Epithelial cell of esophagus (primary cell): ENCODE data around the gene FAM204A.
A peak's percentile ranks its signal among the peaks of the same experiment; 100 is the strongest.

Source experiments
- DNase-seq: peaks from one replicate; pipeline ENCODE4 v3.0.0; 2010; ENCODE audit warnings: low read depth
- H3K4me3 ChIP-seq: 2 replicates; pipeline ENCODE4 v1.5.1; 2011; ENCODE audit warnings: mild to moderate bottlenecking, low read length, control low read depth
- CTCF ChIP-seq: IDR thresholded peaks from 2 replicates; pipeline ENCODE4 v1.5.1; 2011; ENCODE audit warnings: low read depth, mild to moderate bottlenecking, low read length, control low read depth, inconsistent platforms; ENCODE audit not compliant: insufficient read depth; ENCODE audit errors: missing control alignments

The FAM204A gene

GRCh38 chr10:118349235-118349634, 7.1 kb upstream of the FAM204A start:
- H3K4me3 ChIP-seq, result no peak overlapping the region
- no peak for DNase-seq
- TF ChIP-seq CTCF, result no peak

- DNase-seq, result no peak
- TF ChIP-seq CTCF, result no peak
Observed at GRCh38 chr10:118343549-118343948, 1.4 kb upstream of the FAM204A start.

GRCh38 chr10:118343115-118343514, 991 bp upstream of the FAM204A start:
- H3K4me3 ChIP-seq, result no peak overlapping the region
- TF ChIP-seq CTCF, result no peak
- DNase-seq, result peak; percentile 88

More at GRCh38 chr10:118343549-118343948, 1.4 kb upstream of the FAM204A start:
- no peak overlapping the region for H3K4me3 ChIP-seq

- no peak for TF ChIP-seq CTCF
- peak; percentile 5 for DNase-seq
Observed at GRCh38 chr10:118342638-118343020, 505 bp upstream of the FAM204A start.

GRCh38 chr10:118340486-118340885, 1.6 kb downstream of the FAM204A start:
- DNase-seq, result no peak
- TF ChIP-seq CTCF, result no peak
- H3K4me3 ChIP-seq, result no peak overlapping the region

More at GRCh38 chr10:118342638-118343020, 505 bp upstream of the FAM204A start:
- H3K4me3 ChIP-seq, result peak overlapping the region; percentile 85

GRCh38 chr10:118339111-118339510, 3.0 kb downstream of the FAM204A start:
- H3K4me3 ChIP-seq, result no peak overlapping the region
- no peak for DNase-seq
- TF ChIP-seq CTCF, result no peak

GRCh38 chr10:118337356-118337755, 4.8 kb downstream of the FAM204A start:
- no peak for DNase-seq
- no peak overlapping the region for H3K4me3 ChIP-seq
- no peak for TF ChIP-seq CTCF
